Activated CD8-positive, alpha-beta T cell treated with anti-CD3 and anti-CD28 coated beads for 36 hours (primary cell): ENCODE data around the gene SLX9. TPM values are rescaled to one million over a fixed set of nuclear protein-coding genes. Genes with fewer than 3 reads are reported as not detected.

Experiments used
- ATAC-seq: fragments of 200-7000 bp; cut with Tn5 transposase; one replicate; pipeline ENCODE4 v1.10.0; 2021; ENCODE audit warnings: mild to moderate bottlenecking, moderate library complexity
- CTCF ChIA-PET: fragments of 350-600 bp; sonication (Branson Sonifier 250); formaldehyde crosslinking; loops from one replicate; lab custom pipeline; 2021; ENCODE audit warnings: antibody characterized with exemption; lab: Charles Lee
- POLR2A ChIA-PET: fragments of 350-600 bp; sonication (Branson Sonifier 250); formaldehyde crosslinking; loops from one replicate; lab custom pipeline; 2021; ENCODE audit warnings: antibody characterized with exemption; lab: Charles Lee
- DNase-seq: peaks from one replicate; pipeline ENCODE4 v3.0.0-alpha.2; 2020
- H3K27ac Mint-ChIP-seq: one replicate; pipeline ENCODE4 v1.8.0; 2021; ENCODE audit warnings: mild to moderate bottlenecking, mixed read lengths
- H3K27me3 Mint-ChIP-seq: one replicate; pipeline ENCODE4 v1.8.0; 2021; ENCODE audit warnings: mixed read lengths
- H3K36me3 Mint-ChIP-seq: one replicate; pipeline ENCODE4 v1.8.0; 2021; ENCODE audit warnings: low read depth, mixed read lengths
- H3K4me1 Mint-ChIP-seq: one replicate; pipeline ENCODE4 v1.8.0; 2021; ENCODE audit warnings: low read depth, mixed read lengths
- H3K4me3 Mint-ChIP-seq: one replicate; pipeline ENCODE4 v1.8.0; 2021; ENCODE audit warnings: mild to moderate bottlenecking, moderate library complexity, mixed read lengths
- H3K9me3 Mint-ChIP-seq: one replicate; pipeline ENCODE4 v1.8.0; 2021; ENCODE audit warnings: mixed read lengths
- intact Hi-C: fragments of 100-400 bp; cut with micrococcal nuclease; formaldehyde crosslinking; loops from one replicate; pipeline ENCODE4 v1.10.0; 2022
- total RNA-seq, 2 experiments: library from RNA; stranded (reverse); gene quantifications; one replicate each; pipeline ENCODE4 v1.2.3, GENCODE V29; 2021
- TF ChIP-seq, protein P1 (sequence below): fragments of 200-600 bp; IDR thresholded peaks from one replicate; pipeline ENCODE4 v1.8.0; 2022; ENCODE audit warnings: antibody characterized with exemption, mild to moderate bottlenecking

The SLX9 gene
- total RNA-seq, 2 experiments from 2014 or later, result 76.0 to 76.5 TPM

- CTCF ChIA-PET, result interaction anchor here (0.7 to 14.9 kb wide), 8 partner anchors 9 to 195 kb away, joined by 3 to 170 read pairs (median 4); no protein-coding TSS in a partner anchor
- TF ChIP-seq, protein P1, sequence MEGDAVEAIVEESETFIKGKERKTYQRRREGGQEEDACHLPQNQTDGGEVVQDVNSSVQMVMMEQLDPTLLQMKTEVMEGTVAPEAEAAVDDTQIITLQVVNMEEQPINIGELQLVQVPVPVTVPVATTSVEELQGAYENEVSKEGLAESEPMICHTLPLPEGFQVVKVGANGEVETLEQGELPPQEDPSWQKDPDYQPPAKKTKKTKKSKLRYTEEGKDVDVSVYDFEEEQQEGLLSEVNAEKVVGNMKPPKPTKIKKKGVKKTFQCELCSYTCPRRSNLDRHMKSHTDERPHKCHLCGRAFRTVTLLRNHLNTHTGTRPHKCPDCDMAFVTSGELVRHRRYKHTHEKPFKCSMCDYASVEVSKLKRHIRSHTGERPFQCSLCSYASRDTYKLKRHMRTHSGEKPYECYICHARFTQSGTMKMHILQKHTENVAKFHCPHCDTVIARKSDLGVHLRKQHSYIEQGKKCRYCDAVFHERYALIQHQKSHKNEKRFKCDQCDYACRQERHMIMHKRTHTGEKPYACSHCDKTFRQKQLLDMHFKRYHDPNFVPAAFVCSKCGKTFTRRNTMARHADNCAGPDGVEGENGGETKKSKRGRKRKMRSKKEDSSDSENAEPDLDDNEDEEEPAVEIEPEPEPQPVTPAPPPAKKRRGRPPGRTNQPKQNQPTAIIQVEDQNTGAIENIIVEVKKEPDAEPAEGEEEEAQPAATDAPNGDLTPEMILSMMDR, result no peak
- peaks cover 43% of the 10 kb centered on the region for H3K4me1 Mint-ChIP-seq
- H3K27ac Mint-ChIP-seq, result no peak overlapping the region
- no peaks in the 10 kb centered on the region for H3K9me3 Mint-ChIP-seq
- no peaks in the 10 kb centered on the region for H3K27me3 Mint-ChIP-seq
- intact Hi-C loops, result no loop called here
- POLR2A ChIA-PET, result interaction anchor here (1.3 kb wide), 1 partner anchor 10 kb away, joined by 4 read pairs; no protein-coding TSS in a partner anchor
- ATAC-seq (no peak), DNase-seq (no peak)
- peaks cover 24% of the 10 kb centered on the region for H3K36me3 Mint-ChIP-seq
- no peak overlapping the region for H3K4me3 Mint-ChIP-seq
Observed at GRCh38 chr21:44943686-44944550, 4.1 kb downstream of the SLX9 start.

DNA sequence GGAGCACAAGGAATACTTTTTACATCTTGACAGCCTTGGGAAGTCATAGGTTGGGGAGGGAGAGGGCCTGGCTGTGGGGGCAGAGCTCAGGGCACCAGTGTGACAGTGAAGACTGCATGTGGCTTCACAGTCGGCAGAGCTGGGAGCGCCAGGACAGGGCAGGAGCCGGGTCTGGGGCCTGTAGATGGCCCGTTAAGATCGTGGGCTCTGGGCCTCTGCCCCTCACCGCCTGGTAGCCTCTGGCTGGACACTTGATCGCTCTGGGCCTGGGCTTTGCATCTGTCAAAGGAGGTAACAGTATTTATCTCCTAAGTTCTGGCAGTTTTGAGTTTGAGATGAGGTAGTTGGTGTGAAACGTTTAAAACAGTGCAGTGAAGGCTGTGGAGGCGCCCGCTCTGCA is 4.8 kb downstream of the SLX9 start:
- H3K4me3 Mint-ChIP-seq, result no peak overlapping the region
- intact Hi-C loops, result no loop called here
- no peaks in the 10 kb centered on the region for H3K27me3 Mint-ChIP-seq
- TF ChIP-seq, protein P1, result no peak
- ChIA-PET CTCF (interaction anchor here (0.6 to 14.9 kb wide), 5 partner anchors 10 to 603 kb away, joined by 3 to 170 read pairs (median 4); no protein-coding TSS in a partner anchor), POLR2A (interaction anchor here (1.0 kb wide), 1 partner anchor 33 kb away, joined by 3 read pairs; no protein-coding TSS in a partner anchor)
- no peak for ATAC-seq
- peaks cover 26% of the 10 kb centered on the region for H3K36me3 Mint-ChIP-seq
- no peaks in the 10 kb centered on the region for H3K9me3 Mint-ChIP-seq
- DNase-seq, result no peak
- H3K4me1 Mint-ChIP-seq, result peaks cover 41% of the 10 kb centered on the region
- no peak overlapping the region for H3K27ac Mint-ChIP-seq

- Mint-ChIP-seq H3K4me1 (peaks cover 36% of the 10 kb centered on the region), H3K4me3 (no peak overlapping the region), H3K9me3 (no peaks in the 10 kb centered on the region), H3K36me3 (peaks cover 23% of the 10 kb centered on the region), H3K27ac (no peak overlapping the region), H3K27me3 (no peaks in the 10 kb centered on the region)
- ChIA-PET POLR2A (interaction anchor here (1.2 to 1.6 kb wide), 2 partner anchors 21 to 46 kb away, joined by 3 to 4 read pairs; no protein-coding TSS in a partner anchor), CTCF (interaction anchor here (0.6 to 14.9 kb wide), 4 partner anchors 12 to 193 kb away, joined by 3 to 170 read pairs (median 82); no protein-coding TSS in a partner anchor)
- no peak for ATAC-seq
- DNase-seq, result no peak
- intact Hi-C loops, result loop anchor here (5.0 kb wide), 1 partner anchor 191 kb away; no protein-coding TSS in a partner anchor
- TF ChIP-seq, protein P1, result no peak
Observed at GRCh38 chr21:44946254-44947041, 6.6 kb downstream of the SLX9 start.

GRCh38 chr21:44947111-44947929 is 7.5 kb downstream of the SLX9 start:
- Mint-ChIP-seq H3K4me3 (no peak overlapping the region), H3K36me3 (peaks cover 19% of the 10 kb centered on the region), H3K4me1 (peaks cover 27% of the 10 kb centered on the region), H3K27me3 (no peaks in the 10 kb centered on the region), H3K27ac (no peak overlapping the region), H3K9me3 (no peaks in the 10 kb centered on the region)
- TF ChIP-seq, protein P1, result no peak
- ChIA-PET POLR2A (interaction anchor here (1.2 to 1.6 kb wide), 4 partner anchors 20 to 132 kb away, joined by 3 to 6 read pairs (median 4); no protein-coding TSS in a partner anchor), CTCF (interaction anchor here (0.6 to 14.9 kb wide), 5 partner anchors 30 to 192 kb away, joined by 3 to 170 read pairs (median 4); no protein-coding TSS in a partner anchor)
- DNase-seq (no peak), ATAC-seq (no peak)
- intact Hi-C loops, result loop anchor here (5.0 kb wide), 1 partner anchor 190 kb away; no protein-coding TSS in a partner anchor
